LHCN-M2 (cell line): ENCODE measurements around the gene KATNB1. TPM values are rescaled to one million over a fixed set of nuclear protein-coding genes. Genes with fewer than 3 reads are reported as not detected.
"Not testable (repeated sequence)": the region's sequence is repeated elsewhere in the genome, so short reads cannot be mapped to it uniquely, and the experiment has no call there.

Experiments used
- DNase-seq: peaks from one replicate; pipeline ENCODE4 v3.0.0-alpha.2; 2012; ENCODE audit warnings: low read depth
- total RNA-seq: library from RNA; depleted of rRNA; stranded (reverse); fragments of >200 nt; gene quantifications from 2 replicates; pipeline ENCODE4 v1.2.3, GENCODE V29; 2014

KATNB1 gene
- total RNA-seq, 1 experiment from 2014 or later: 23.7 TPM

- no peak for DNase-seq
Measured at GRCh38 chr16:57743458-57743857, 7.9 kb downstream of the KATNB1 start.

- DNase-seq: no peak
Measured at GRCh38 chr16:57743886-57744641, 8.5 kb downstream of the KATNB1 start.

GRCh38 chr16:57744642-57744903, 9.0 kb downstream of the KATNB1 start:
- DNase-seq: no peak

- DNase-seq: no peak
Measured at GRCh38 chr16:57745768-57746167, 10.2 kb downstream of the KATNB1 start.

- not testable (repeated sequence) for DNase-seq
Measured at GRCh38 chr16:57746316-57746715, 10.7 kb downstream of the KATNB1 start.

- DNase-seq: no peak
Measured at GRCh38 chr16:57747091-57747490, 11.5 kb downstream of the KATNB1 start.

- no peak for DNase-seq
Measured at GRCh38 chr16:57747496-57747895, 11.9 kb downstream of the KATNB1 start.

GRCh38 chr16:57747996-57748395, 12.4 kb downstream of the KATNB1 start:
- no peak for DNase-seq

GRCh38 chr16:57748596-57748995, 13.0 kb downstream of the KATNB1 start:
- no peak for DNase-seq

GRCh38 chr16:57749101-57749692, 13.6 kb downstream of the KATNB1 start:
- DNase-seq: no peak

- no peak for DNase-seq
Measured at GRCh38 chr16:57749856-57750452, 14.4 kb downstream of the KATNB1 start.

GRCh38 chr16:57750796-57751538, 15.4 kb downstream of the KATNB1 start:
- no peak for DNase-seq

GRCh38 chr16:57751539-57752202, 16.1 kb downstream of the KATNB1 start:
- no peak for DNase-seq

- no peak for DNase-seq
Measured at GRCh38 chr16:57752203-57752580, 16.6 kb downstream of the KATNB1 start.

- no peak for DNase-seq
Measured at GRCh38 chr16:57752581-57753447, 17.2 kb downstream of the KATNB1 start.

- no peak for DNase-seq
Measured at GRCh38 chr16:57753448-57754353, 18.1 kb downstream of the KATNB1 start.

- DNase-seq: no peak
Measured at GRCh38 chr16:57754354-57755060, 18.9 kb downstream of the KATNB1 start.

- no peak for DNase-seq
Measured at GRCh38 chr16:57755061-57755684, 19.6 kb downstream of the KATNB1 start.
